ENCODE data around the gene TMEM94.

TMEM94 gene

DNA sequence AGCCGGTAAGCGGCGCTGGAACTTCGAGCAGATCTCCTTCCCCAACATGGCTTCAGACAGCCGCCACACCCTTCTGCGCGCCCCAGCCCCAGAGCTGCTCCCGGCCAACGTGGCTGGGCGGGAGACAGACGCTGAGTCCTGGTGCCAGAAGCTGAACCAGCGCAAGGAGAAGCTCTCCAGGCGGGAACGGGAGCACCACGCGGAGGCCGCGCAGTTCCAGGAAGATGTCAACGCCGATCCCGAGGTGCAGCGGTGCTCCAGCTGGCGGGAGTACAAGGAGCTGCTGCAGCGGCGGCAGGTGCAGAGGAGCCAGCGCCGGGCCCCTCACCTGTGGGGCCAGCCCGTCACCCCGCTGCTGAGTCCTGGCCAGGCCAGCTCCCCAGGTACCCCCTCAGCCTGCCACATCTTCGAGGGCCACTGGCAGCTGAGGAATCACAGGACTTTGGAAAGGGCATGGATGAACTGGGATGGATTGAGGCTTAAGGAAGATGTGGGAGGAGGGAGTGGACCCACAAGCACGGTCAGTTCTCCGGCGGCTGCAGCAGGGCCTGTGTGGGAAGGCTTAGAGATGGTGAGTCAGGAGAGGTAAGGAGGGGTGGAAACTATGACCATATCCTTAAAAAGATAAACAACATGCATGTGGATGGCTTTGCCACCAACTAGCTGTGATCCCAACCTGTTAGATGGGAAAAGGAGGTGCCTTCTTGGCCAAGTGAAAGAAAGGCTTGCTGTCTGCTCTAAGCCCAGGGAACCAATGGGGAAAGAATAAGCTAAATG lies 65.7 kb downstream of the TMEM94 start:
- DNase-seq (no peak), ATAC-seq (replicated peaks) (no peak)
- Mint-ChIP-seq H3K9me3 (no peaks in the 10 kb centered on the region), H3K4me1 (peaks cover 21 to 32% of the 10 kb centered on the region in 2 donors), H3K36me3 (peaks cover 19 to 33% of the 10 kb centered on the region in 2 donors), H3K4me3 (no peak overlapping the region), H3K27me3 (peaks cover 4 to 5% of the 10 kb centered on the region in 2 donors), H3K27ac (peak overlapping the region; percentile 9)

DNA sequence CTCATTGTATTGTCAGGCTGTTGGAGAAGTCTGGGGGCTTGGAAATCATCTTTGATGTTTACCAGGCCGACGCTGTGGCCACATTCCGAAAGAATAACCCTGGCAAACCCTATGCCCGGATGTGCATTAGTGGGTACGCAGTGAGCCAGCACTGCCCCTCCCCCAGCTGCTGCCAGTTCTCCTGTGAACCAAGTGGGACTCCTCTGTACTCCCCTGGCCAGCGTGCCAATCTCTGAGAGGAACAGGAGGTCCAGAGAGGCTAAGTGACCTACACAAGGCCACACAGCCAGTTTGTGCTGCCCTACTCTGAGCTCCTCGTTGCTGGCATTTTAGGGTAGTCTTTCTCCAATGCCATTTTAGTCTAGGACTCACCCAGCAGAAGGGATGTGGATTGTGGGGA lies 67.2 kb downstream of the TMEM94 start:
- Mint-ChIP-seq H3K27me3 (peaks cover 4 to 5% of the 10 kb centered on the region in 2 donors), H3K4me1 (peaks cover 8 to 16% of the 10 kb centered on the region in 2 donors), H3K4me3 (no peak overlapping the region), H3K27ac (no peak overlapping the region), H3K9me3 (no peaks in the 10 kb centered on the region), H3K36me3 (peaks cover 16 to 24% of the 10 kb centered on the region in 2 donors)
- no peak for ATAC-seq (replicated peaks)
- no peak for DNase-seq

DNA sequence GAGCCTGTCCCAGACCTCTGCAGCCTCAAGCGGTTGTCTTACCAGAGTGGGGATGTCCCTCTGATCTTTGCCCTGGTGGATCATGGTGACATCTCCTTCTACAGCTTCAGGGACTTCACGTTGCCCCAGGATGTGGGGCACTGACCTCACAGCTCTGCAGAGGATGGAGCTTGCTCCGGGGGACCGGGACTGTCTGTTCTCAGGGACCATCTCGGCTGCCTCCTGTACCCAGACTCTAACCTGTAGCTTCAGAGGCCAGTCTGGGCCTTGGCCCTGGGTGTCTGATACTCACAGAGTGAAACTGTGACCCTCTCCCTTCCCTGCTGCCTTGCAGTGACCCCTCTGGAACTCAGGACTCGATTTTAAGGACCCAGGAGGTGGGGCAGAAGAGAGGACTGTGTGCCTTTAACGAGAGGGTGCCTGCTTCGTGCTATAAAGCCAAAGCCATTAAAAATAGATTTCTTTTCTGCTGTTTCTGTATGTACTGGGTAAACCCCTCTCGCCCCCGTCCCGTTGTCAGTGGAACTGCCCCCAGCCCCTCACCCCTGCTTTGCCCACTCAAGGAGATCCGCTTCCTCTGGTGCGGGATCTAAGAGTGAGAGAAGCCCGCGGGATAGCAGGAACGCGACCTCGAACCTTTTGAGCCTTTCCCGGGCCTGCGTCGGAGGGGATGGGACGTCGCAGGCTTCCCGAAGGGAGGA lies 68.0 kb downstream of the TMEM94 start:
- H3K4me3 Mint-ChIP-seq = peak overlapping the region; percentile 55 to 78

DNA sequence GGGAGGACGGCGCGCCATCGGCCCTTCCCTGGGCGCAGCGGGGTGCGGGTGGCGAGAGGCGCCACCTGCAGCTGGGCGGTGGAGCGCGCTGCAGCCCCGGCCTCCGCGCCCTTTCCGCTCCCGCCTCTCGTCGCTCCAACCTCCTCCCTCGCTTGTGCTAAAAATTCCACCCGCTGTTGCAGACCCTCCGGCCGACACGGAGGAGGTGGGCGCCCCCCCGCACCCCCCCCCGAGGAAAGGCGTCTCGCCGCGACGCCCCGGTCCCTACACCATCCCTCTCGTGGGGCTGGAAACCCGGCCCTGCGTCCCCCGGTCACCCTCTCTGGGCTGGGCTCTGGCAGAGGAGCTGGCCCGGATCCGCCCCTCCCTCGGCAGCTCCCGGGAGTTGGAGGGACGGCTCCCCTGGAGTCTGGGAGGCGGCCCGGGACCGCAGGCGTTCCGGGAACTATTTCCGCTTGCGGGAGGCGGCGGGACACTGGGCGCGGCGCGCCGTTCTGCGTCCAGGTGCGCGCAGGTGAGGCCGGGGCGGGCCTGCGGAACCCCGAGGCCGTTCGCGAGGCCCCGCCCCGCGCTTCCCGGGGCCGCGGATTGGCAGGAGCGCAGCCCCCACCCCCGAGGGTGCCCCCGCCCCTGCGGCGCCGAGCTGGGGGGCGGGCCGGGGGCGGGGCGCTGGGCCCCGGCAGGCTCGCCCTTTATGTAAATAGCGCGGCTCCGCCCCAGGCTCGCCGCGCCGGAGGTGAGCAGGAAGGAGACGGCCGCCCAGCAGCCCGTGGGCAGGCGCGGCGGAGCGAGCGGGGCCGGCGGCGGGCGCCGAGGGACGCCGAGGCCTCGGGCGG lies 68.8 kb downstream of the TMEM94 start, which contains the start of gene LLGL2:
TSS of gene LLGL2 (plus strand) at position 728 of the 836 bp plus-strand sequence. CDS start 17,730 bp downstream, outside the sequence.
- H3K4me1 Mint-ChIP-seq = peaks cover 7 to 11% of the 10 kb centered on the region in 2 donors
- peak within 1 kb of the TSS; percentile 76 to 78 for H3K4me3 Mint-ChIP-seq
- ATAC-seq (replicated peaks) (peak; percentile 90 to 92), DNase-seq (peak; percentile 67)
- H3K36me3 Mint-ChIP-seq = peaks cover 12 to 16% of the 10 kb centered on the region in 2 donors
- H3K9me3 Mint-ChIP-seq = no peaks in the 10 kb centered on the region
- H3K27me3 Mint-ChIP-seq = peaks cover 4 to 5% of the 10 kb centered on the region in 2 donors
- no peak within 1 kb of the TSS for H3K27ac Mint-ChIP-seq

More for the DNA sequence above, 68.0 kb downstream of the TMEM94 start:
- Mint-ChIP-seq H3K27me3 (peaks cover 4 to 5% of the 10 kb centered on the region in 2 donors), H3K9me3 (no peaks in the 10 kb centered on the region), H3K27ac (no peak overlapping the region), H3K4me1 (peaks cover 7 to 11% of the 10 kb centered on the region in 2 donors), H3K36me3 (peaks cover 15 to 16% of the 10 kb centered on the region in 2 donors)
- ATAC-seq (replicated peaks) (peak in 1 of 2 donors; percentile 2), DNase-seq (no peak)

DNA sequence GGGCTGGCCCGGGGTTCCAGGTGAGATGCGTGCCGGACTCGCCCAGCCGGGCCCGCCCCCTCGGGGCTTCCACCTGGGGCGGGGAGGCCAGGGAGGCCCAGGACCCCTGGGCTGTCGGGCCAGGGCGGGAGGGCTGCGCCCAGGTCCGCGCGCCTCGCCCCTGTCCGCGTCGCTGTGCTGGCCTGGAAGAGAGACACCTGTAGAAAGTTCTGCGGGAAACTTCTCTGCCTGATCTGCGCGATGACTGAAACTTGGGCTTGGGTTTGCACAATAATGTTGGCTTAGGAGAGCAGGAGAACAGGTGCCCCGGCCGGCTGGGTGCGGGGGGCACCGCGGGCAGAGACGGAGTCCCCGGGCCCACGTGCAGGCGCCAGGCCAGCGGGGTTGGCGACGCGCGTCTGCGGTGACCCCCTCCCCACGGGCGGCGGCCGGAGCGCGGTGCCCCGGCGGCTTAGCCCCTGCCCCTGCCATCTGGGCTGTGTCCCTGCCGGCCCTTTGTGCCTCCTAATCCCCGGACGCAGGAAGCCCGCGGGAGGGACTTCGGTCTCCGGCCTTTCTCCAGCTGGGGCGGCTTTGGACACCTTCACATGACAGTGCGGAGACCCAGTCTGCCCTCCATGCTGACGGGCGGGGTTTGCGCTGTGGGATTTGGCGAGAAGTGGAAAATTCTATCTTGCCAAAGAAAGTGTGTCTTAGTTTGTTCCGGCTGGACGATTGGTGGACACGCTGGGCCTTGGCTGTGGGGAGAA lies 69.5 kb downstream of the TMEM94 start:
- Mint-ChIP-seq H3K4me3 (peak overlapping the region; percentile 76 to 78), H3K9me3 (no peaks in the 10 kb centered on the region), H3K27me3 (peaks cover 4 to 5% of the 10 kb centered on the region in 2 donors), H3K4me1 (peaks cover 7 to 11% of the 10 kb centered on the region in 2 donors), H3K36me3 (peaks cover 12 to 16% of the 10 kb centered on the region in 2 donors), H3K27ac (no peak overlapping the region)
- ATAC-seq (replicated peaks) = peak; percentile 31 to 35
- no peak for DNase-seq

DNA sequence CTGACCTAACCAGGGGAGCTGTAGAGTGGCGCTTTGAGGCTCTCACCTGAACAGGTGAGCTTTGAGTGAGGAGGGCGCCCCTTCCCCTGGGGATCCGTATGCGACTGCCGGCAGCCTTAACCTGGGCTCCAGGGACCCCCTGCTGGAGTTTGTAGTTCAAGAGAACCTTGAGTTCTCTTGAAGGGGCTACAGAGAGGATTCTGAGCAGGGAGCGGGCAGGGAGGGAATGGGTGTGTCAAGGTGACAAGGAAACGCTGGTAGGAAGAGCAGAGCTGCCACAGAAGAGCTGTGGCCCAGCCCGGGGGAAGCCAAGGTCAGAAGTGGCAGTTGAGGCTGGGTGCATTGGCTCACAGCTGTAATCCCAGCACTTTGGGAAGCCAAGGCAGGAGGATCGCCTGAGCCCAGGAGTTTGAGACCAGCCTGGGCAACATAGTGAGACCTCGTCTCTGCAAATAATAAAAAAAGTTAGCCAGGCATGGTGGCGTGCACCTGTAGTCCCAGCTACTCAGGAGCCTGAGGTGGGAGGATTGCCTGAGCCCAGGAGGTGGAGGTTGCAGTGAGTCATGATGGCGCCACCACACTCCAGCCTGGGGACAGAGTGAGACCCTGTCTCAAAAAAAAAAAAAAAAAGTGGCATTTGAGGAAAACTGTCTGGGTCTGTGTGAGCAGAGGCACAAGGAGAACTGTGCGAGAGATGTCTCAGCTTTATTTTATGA lies 70.3 kb downstream of the TMEM94 start:
- peak overlapping the region; percentile 76 to 78 for H3K4me3 Mint-ChIP-seq
- no peak for ATAC-seq (replicated peaks)
- no peak for DNase-seq
- no peak overlapping the region for H3K27ac Mint-ChIP-seq
- H3K36me3 Mint-ChIP-seq = peaks cover 12% of the 10 kb centered on the region in 2 donors
- H3K9me3 Mint-ChIP-seq = no peaks in the 10 kb centered on the region
- H3K27me3 Mint-ChIP-seq = peaks cover 4 to 5% of the 10 kb centered on the region in 2 donors
- H3K4me1 Mint-ChIP-seq = peaks cover 7 to 11% of the 10 kb centered on the region in 2 donors

DNA sequence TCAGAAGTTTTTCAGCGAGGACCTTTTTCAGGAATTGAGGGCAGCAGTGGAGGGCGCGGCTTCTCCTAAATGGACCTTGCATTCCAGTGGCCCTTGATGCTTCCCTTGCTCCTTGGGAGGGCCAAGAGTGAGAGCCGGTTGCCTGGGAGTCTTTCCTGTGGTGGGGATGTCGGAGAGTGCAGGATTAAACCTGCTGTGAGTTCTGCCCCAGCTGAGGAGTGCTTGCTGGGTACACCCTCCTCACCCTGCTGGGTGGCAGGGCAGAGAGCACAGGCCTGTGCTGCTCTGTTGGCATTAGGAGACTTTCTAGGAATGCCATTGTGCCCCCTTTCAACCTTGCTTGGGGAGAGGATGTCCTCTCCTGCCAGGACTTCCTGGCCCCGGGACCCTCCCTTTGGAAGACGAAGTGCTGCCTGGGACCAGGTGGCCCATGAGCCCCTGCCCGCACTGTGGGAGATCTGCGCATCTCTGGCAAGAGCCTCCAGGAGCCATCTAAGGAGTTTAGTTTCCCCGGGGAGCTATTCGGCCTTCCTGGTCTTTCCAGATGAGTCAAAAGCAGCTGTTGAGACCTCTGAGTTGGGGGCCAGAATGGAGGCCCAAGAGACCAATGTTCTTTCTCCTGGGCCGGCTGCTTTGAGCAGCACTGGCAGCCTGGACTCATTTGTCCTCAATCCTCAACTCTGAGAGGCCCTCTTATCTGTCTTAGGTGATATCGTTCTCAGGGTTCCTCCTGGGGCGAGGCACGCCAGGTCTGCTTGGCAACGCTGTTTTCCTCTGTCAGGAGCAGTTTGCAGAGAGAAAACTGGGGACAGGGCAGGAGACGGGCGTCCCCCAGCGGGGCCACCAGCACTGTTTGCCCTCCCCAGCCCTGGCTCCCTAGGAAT lies 74.6 kb downstream of the TMEM94 start:
- Mint-ChIP-seq H3K27me3 (peaks cover 4 to 5% of the 10 kb centered on the region in 2 donors), H3K4me3 (no peak overlapping the region), H3K27ac (no peak overlapping the region), H3K9me3 (no peaks in the 10 kb centered on the region), H3K36me3 (peaks cover 0 to 2% of the 10 kb centered on the region in 2 donors), H3K4me1 (peaks cover 12 to 22% of the 10 kb centered on the region in 2 donors)
- ATAC-seq (replicated peaks) = no peak
- DNase-seq = no peak

DNA sequence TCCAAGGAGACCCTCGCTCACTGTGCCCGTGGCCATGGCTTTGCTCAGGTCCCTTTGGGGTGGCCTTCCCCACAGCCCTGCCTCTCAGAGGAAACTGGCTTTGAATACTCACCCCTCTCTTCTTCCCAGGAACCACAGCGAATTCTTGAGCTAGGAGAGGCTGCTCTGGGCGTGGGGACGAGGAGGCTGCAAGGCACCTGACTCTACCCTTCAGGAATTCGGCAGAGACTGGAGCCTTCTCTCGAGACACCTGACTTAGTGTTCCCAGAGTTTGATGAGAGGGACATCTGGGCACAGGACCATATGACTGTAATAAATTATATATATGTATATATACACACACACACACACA lies 75.3 kb downstream of the TMEM94 start:
- DNase-seq (no peak), ATAC-seq (replicated peaks) (no peak)
- no peaks in the 10 kb centered on the region for H3K36me3 Mint-ChIP-seq
- no peak overlapping the region for H3K4me3 Mint-ChIP-seq
- no peaks in the 10 kb centered on the region for H3K9me3 Mint-ChIP-seq
- no peaks in the 10 kb centered on the region for H3K27me3 Mint-ChIP-seq
- H3K4me1 Mint-ChIP-seq = peaks cover 8 to 16% of the 10 kb centered on the region in 2 donors
- no peak overlapping the region for H3K27ac Mint-ChIP-seq

DNA sequence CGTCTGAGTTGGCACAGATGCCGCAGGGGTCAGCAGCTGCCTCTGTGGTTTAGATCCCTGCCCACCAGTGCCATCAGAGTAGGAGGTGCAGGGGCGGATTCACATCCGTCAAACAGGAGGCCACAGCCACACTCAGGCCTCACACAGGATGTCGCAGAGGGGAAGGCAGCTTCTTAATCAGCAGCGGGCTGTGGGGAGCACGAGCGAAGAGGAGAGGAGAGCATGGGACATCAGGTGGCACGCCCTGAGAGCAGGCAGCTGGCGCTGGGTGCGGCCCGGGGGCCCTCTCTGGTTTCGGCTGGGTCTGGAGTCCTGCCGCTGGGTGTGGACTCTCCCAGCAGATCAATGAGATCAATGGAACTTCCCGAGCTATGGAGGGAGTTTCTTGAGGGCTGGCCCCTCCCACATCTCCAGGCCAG lies 78.7 kb downstream of the TMEM94 start:
- Mint-ChIP-seq H3K4me1 (peaks cover 8 to 15% of the 10 kb centered on the region in 2 donors), H3K27me3 (no peaks in the 10 kb centered on the region), H3K9me3 (no peaks in the 10 kb centered on the region), H3K4me3 (peak overlapping the region; percentile 2 to 51), H3K27ac (peak overlapping the region; percentile 26), H3K36me3 (no peaks in the 10 kb centered on the region)
- ATAC-seq (replicated peaks) (peak; percentile 88 to 94), DNase-seq (peak; percentile 38)

DNA sequence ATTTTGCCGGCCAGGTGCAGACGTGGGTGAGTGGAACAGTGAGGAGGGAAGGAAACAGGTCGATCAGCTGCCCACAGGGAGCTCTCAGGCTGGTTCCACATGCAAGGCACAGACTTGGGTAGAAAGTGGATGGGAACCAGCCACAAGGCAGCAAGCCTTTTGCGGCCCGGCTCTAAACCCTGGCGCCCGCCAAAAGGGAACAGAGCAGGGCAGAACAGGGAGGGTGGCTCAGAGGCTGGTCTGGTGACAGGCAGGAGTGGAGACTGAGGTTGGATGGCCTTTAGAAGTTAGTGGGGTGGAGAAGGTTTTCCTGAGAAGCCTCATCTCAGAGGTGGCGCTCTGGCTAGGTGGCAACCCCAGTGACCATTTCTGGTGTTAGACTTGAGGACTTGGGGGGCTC lies 79.4 kb downstream of the TMEM94 start:
- H3K36me3 Mint-ChIP-seq = no peaks in the 10 kb centered on the region
- H3K27me3 Mint-ChIP-seq = no peaks in the 10 kb centered on the region
- H3K27ac Mint-ChIP-seq = peak overlapping the region; percentile 26
- H3K9me3 Mint-ChIP-seq = no peaks in the 10 kb centered on the region
- H3K4me3 Mint-ChIP-seq = no peak overlapping the region
- H3K4me1 Mint-ChIP-seq = peaks cover 8 to 15% of the 10 kb centered on the region in 2 donors
- no peak for DNase-seq
- no peak for ATAC-seq (replicated peaks)

DNA sequence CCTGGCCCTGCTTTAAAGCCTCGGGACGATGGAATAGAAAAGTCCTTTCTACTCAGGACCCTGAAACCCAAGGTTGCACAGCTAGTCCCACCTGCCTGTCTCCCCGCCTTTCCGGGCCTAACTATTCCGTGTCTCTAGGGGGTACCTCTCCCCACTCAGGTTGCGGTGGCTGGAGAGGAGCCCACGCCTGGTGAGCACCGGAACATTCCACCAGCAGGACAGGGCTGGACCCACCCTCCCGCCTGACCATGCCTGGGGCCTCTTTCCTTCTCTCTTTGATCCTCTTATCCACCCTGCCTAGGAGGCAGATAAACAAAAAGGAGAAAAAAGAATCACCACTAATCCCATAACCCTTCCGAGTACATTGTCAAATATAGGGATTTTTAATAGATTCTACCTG lies 79.9 kb downstream of the TMEM94 start:
- DNase-seq = no peak
- H3K36me3 Mint-ChIP-seq = no peaks in the 10 kb centered on the region
- no peaks in the 10 kb centered on the region for H3K27me3 Mint-ChIP-seq
- no peak overlapping the region for H3K4me3 Mint-ChIP-seq
- peaks cover 8 to 15% of the 10 kb centered on the region in 2 donors for H3K4me1 Mint-ChIP-seq
- no peak overlapping the region for H3K27ac Mint-ChIP-seq
- no peak for ATAC-seq (replicated peaks)
- H3K9me3 Mint-ChIP-seq = no peaks in the 10 kb centered on the region

DNA sequence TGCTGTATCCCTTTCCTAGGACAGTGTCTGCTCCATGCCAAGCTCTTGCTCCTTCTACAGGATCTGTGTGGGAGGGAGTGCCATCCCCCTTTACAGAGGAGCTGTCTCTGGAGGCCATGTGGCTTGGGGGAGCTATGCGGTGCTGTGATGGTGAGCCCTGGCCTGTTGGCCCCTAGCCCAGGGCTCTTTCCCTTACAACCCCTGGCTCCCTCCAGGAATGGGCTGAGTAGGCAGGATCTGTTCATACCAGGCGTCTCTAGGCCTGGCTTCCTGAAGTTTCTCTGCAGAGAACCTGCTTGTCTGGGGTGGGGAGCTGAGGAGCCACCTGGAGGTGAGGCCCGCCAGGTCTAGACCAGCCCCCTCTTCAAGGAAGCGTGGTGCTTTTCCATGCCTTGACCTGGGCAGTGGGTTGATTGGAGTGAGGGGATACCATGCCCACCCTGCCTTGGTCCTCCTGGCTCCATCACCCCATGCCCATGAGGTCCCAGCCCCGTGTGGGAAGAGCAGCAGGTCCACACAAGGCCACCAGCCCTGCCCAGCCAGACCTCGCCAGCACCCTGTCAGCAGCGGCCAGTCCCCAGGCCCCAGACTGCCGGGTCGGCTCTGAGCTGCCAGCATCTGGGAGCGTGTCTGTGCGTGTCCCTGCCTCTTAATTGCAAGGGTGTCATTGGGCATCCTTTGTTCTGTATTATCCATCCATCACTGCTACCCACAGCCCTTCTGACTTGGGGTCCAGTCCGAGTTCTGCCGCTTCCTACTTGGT lies 83.7 kb downstream of the TMEM94 start:
- H3K4me1 Mint-ChIP-seq = peaks cover 4 to 9% of the 10 kb centered on the region in 2 donors
- no peak overlapping the region for H3K4me3 Mint-ChIP-seq
- no peaks in the 10 kb centered on the region for H3K27me3 Mint-ChIP-seq
- ATAC-seq (replicated peaks) = no peak
- DNase-seq = no peak
- H3K36me3 Mint-ChIP-seq = no peaks in the 10 kb centered on the region
- H3K9me3 Mint-ChIP-seq = no peaks in the 10 kb centered on the region
- H3K27ac Mint-ChIP-seq = no peak overlapping the region
